HEK293T (cell line): ENCODE data around the gene GMPR.

Experiments used
- CTCF ChIA-PET: fragments of 350-600 bp; formaldehyde crosslinking; extraction: SDS; loops from one replicate; lab custom pipeline; 2021; ENCODE audit warnings: antibody characterized with exemption, inconsistent platforms; lab: Yijun Ruan, JAX
- POLR2A ChIA-PET: fragments of 350-600 bp; formaldehyde crosslinking; extraction: SDS; loops from one replicate; lab custom pipeline; 2020; ENCODE audit warnings: antibody characterized with exemption, inconsistent platforms; lab: Yijun Ruan, JAX
- DNase-seq: peaks from one replicate; pipeline ENCODE4 v3.0.0; 2012; ENCODE audit warnings: mixed read lengths; ENCODE audit errors: extremely low spot score
- ARNT ChIP-seq: fragments of 450-650 bp; IDR thresholded peaks from 2 replicates; pipeline ENCODE4 v1.6.1; 2017; ENCODE audit warnings: mild to moderate bottlenecking
- BHLHE40 ChIP-seq: fragments of 450-650 bp; IDR thresholded peaks from 2 replicates; pipeline ENCODE4 v1.6.1; 2016; ENCODE audit warnings: mild to moderate bottlenecking, moderate library complexity, borderline replicate concordance
- CTBP1 ChIP-seq: fragments of 450-650 bp; IDR thresholded peaks from 2 replicates; pipeline ENCODE4 v1.6.1; 2016; ENCODE audit warnings: borderline replicate concordance
- ELF4 ChIP-seq: fragments of 450-650 bp; IDR thresholded peaks from 2 replicates; pipeline ENCODE4 v1.6.1; 2017; ENCODE audit warnings: antibody characterized with exemption
- FOXK2 ChIP-seq: fragments of 450-650 bp; IDR thresholded peaks from 2 replicates; pipeline ENCODE4 v1.6.1; 2016; ENCODE audit warnings: mild to moderate bottlenecking
- FOXM1 ChIP-seq: fragments of 450-650 bp; IDR thresholded peaks from 2 replicates; pipeline ENCODE4 v1.6.1; 2017; ENCODE audit warnings: mild to moderate bottlenecking, borderline replicate concordance
- HDGF ChIP-seq: fragments of 450-650 bp; IDR thresholded peaks from 2 replicates; pipeline ENCODE4 v1.6.1; 2017; ENCODE audit warnings: antibody characterized with exemption, borderline replicate concordance
- L3MBTL2 ChIP-seq: fragments of 450-650 bp; conservative IDR thresholded peaks from 2 replicates; pipeline ENCODE4 v1.6.1; 2016; ENCODE audit warnings: mild to moderate bottlenecking
- LEF1 ChIP-seq: fragments of 450-650 bp; IDR thresholded peaks from 2 replicates; pipeline ENCODE4 v1.6.1; 2017; ENCODE audit warnings: mild to moderate bottlenecking, borderline replicate concordance
- NFRKB ChIP-seq: fragments of 450-650 bp; IDR thresholded peaks from 2 replicates; pipeline ENCODE4 v1.6.1; 2016; ENCODE audit warnings: mild to moderate bottlenecking, moderate library complexity
- SP1 ChIP-seq: fragments of 450-650 bp; IDR thresholded peaks from 2 replicates; pipeline ENCODE4 v1.6.1; 2017
- TARDBP ChIP-seq: fragments of 450-650 bp; IDR thresholded peaks from 2 replicates; pipeline ENCODE4 v1.6.1; 2016
- ZNF384 ChIP-seq: fragments of 450-650 bp; IDR thresholded peaks from 2 replicates; pipeline ENCODE4 v1.6.1; 2016
- TF ChIP-seq, protein P1 (sequence below): fragments of 450-650 bp; IDR thresholded peaks from 2 replicates; pipeline ENCODE4 v1.6.1; 2016

Gene GMPR

DNA sequence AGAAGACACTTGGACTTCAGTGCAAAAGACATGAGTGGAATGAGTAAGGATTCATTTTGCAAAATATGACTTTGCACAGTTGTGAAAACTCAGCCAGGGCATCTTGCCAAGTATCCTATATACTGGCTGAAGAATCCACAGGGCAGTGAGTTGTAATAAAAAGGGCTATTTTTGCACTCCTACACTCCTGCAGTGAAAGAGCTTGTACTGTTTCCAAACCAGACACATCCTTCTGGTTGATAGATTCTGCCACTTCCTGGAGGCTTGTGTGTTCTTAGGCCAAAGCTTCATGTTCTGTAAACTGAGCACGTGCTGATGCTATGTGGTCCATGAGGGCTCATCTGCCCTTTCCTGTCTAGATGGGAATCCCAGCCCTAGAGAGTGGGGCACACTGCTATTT is 34.9 kb downstream of the GMPR start:
- CTCF ChIA-PET = interaction anchor here (1.0 to 2.2 kb wide), 2 partner anchors 13 to 29 kb away, joined by 4 to 7 read pairs; no protein-coding TSS in a partner anchor
- POLR2A ChIA-PET = no interaction called here
- no peak for DNase-seq
- TF ChIP-seq CTBP1 = no peak
- no peak for TF ChIP-seq BHLHE40
- no peak for TF ChIP-seq FOXM1
- TF ChIP-seq TARDBP = no peak
- TF ChIP-seq HDGF = no peak
- no peak for TF ChIP-seq NFRKB
- no peak for TF ChIP-seq L3MBTL2
- no peak for TF ChIP-seq FOXK2
- TF ChIP-seq, protein P1, sequence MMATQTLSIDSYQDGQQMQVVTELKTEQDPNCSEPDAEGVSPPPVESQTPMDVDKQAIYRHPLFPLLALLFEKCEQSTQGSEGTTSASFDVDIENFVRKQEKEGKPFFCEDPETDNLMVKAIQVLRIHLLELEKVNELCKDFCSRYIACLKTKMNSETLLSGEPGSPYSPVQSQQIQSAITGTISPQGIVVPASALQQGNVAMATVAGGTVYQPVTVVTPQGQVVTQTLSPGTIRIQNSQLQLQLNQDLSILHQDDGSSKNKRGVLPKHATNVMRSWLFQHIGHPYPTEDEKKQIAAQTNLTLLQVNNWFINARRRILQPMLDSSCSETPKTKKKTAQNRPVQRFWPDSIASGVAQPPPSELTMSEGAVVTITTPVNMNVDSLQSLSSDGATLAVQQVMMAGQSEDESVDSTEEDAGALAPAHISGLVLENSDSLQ = no peak
- TF ChIP-seq ELF4 = no peak
- no peak for TF ChIP-seq ARNT

DNA sequence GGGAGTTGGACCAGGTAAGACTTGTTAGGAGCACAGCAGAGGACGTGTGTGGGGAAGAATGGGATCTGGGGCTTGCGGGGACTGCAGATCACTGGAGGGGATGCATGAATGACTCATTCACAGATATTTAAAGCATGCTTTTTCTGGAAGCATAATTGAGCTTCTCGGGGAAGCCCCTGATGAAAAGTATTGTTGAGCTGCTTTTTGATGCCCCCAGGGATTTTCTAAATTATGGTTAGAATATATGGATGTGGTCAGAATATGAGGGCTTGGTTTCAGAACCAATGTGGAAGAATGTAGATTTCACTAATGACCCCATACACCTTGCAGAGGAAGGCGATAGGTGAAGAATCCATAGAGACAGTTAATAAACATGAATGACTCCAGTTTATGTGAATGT is 36.1 kb downstream of the GMPR start:
- POLR2A ChIA-PET = no interaction called here
- no peak for TF ChIP-seq ELF4
- no peak for TF ChIP-seq HDGF
- DNase-seq = no peak
- CTCF ChIA-PET = interaction anchor here (2.2 kb wide), 1 partner anchor 11 kb away, joined by 7 read pairs; no protein-coding TSS in a partner anchor

DNA sequence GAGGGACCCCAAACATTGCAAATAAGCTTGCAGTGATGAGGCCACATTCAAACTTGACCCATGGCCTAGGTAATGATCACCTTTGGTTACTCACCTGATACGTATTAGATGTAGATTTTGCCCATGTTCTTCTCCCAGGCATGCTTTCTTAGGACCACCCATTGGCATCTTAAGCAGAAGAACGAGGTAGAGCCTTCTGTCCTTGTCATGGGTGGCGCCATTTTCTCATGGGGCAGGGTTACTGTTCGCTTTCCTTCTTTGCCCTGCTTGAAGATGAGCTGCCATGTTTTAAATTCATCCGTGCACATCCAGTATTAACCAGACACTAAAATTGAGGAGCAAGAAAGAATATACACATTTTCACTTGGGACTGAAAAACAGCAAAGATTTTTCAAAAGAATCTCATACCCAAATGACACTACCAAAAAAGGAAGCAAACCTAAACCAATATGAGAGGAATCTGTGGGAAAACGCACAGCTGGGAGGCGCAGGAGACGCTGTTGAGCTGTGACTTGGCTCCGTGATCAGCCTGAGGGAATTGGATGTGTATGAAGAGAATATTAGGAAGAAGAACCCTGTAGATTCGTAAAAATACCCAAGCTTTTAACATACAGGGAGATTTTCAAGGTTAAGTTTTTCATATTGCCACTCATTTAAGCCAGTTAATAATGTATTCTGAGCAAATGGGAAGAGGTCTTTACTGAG is 36.6 kb downstream of the GMPR start:
- no peak for TF ChIP-seq ARNT
- no peak for TF ChIP-seq CTBP1
- no peak for TF ChIP-seq ELF4
- no peak for TF ChIP-seq NFRKB
- no peak for TF ChIP-seq ZNF384
- TF ChIP-seq SP1 = no peak
- ChIA-PET CTCF (interaction anchor here (2.2 kb wide), 1 partner anchor 11 kb away, joined by 7 read pairs; no protein-coding TSS in a partner anchor), POLR2A (no interaction called here)
- no peak for DNase-seq

DNA sequence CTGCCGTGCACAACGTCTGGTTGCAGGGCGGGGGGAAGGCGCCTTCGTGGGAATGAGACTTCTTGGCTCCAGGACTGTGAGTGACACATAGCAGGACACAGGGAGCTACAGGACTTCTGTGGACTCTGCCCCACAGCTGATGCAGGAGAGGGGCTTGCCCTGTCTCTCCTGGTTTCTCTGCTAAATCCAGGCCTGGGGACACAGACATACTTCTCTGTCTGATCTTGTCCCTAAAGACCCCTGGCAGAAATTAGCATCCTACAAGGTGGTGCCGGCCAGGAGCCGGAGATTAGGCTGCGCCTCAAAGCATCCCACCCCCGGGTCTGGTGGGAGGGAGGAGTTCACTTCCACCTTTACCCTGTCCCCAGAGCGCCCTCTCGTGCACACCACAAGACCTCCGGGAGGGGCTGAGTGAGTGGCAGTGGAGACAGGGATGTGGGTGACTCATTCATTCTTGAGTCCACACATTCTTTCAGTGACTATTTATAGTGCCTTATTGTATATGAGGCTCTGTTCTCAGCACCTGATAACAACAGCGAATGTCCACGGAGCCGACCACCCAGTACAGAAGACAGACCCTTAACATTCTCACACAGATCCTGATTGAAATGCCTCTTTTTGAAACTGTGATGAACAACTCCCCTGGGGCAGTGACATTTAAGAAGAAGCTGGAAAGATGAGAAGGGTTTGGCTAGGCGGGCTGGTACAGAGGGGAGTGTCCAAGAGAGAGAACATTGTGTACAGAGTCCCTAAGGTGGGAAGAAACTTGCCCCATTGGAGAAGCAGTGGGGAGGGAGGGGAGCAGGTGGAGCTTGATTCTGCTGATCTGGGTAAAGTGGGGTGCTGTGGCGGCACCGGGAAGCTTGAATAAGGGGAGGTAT is 39.0 kb downstream of the GMPR start:
- DNase-seq = peak; percentile 82
- ChIA-PET CTCF (interaction anchor here (0.5 to 2.8 kb wide), 10 partner anchors 9 to 770 kb away, joined by 3 to 21 read pairs (median 3); no protein-coding TSS in a partner anchor), POLR2A (no interaction called here)
- TF ChIP-seq, protein P1 = peak; percentile 91
- TF ChIP-seq HDGF = no peak
- TF ChIP-seq BHLHE40 = no peak
- no peak for TF ChIP-seq L3MBTL2

DNA sequence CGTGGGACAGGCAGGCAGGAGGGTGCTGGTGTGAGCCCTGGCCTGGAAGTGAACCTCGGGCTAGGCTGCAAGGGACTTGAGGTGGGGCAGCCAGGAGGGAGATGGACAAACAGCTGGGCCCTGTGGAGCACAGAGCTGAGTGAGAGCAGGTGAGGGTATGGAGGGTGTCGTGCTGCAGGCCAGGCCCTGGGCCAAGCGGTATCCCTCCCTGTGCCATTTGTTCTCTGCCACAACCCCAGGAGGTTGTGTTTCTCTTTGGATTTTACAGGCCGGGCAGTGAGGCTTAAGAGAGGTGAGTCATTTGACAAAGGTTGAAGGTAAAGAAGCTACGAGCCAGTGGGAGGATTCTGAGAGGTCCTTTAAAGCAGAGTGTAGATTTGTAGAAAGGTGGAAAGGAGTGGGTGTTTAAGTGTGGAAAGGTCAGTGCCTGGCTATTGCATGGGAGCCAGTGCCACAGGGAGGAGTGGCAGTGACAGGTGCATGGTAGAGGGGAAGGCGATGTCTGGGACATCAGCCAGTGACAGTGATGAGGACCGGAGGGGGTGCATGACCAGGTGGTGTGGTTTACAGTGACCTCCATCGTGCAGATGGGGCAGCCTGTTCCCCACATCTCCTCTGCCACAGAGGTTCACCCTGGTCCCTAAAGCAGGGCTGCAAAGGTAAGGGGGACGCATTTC is 39.8 kb downstream of the GMPR start:
- ChIA-PET POLR2A (no interaction called here), CTCF (interaction anchor here (0.5 to 2.8 kb wide), 9 partner anchors 8 to 769 kb away, joined by 3 to 21 read pairs (median 3); no protein-coding TSS in a partner anchor)
- DNase-seq = no peak
- TF ChIP-seq BHLHE40 (no peak), FOXM1 (no peak), L3MBTL2 (no peak), ZNF384 (no peak), ELF4 (no peak)

DNA sequence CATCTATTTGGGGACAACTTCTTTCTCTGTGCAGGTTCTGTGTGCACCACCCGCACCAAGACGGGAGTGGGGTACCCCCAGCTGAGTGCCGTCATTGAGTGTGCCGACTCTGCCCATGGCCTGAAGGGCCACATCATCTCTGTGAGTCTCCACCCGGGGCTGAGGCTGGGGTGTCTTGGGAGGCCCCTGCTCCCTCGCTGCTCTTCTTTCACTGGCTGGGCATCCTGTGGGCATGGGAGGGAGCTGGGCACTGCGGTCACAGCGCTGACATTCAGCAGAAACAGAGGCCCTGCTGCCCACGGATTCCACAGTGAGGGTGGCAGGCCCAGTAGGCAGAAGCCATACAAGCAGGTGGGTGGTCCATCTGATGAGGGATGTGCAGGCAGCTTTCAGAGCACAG is 40.4 kb downstream of the GMPR start:
- ChIA-PET POLR2A (no interaction called here), CTCF (interaction anchor here (1.0 to 2.8 kb wide), 2 partner anchors 7 to 146 kb away, joined by 3 to 21 read pairs; no protein-coding TSS in a partner anchor)
- no peak for DNase-seq
- TF ChIP-seq, protein P1 = no peak
- TF ChIP-seq LEF1 = no peak
- no peak for TF ChIP-seq HDGF
- TF ChIP-seq NFRKB = no peak
